GM21576 (cell line): ENCODE measurements around the gene PFN3.
"Not testable (repeated sequence)": the region's sequence is repeated elsewhere in the genome, so short reads cannot be mapped to it uniquely, and the experiment has no call there.

Experiments
- ATAC-seq: cut with Tn5 transposase; IDR thresholded peaks from one replicate; pipeline ENCODE4 v1.9.1; 2021; ENCODE audit warnings: mild to moderate bottlenecking, moderate library complexity; ENCODE audit not compliant: unreplicated experiment

Gene PFN3

DNA sequence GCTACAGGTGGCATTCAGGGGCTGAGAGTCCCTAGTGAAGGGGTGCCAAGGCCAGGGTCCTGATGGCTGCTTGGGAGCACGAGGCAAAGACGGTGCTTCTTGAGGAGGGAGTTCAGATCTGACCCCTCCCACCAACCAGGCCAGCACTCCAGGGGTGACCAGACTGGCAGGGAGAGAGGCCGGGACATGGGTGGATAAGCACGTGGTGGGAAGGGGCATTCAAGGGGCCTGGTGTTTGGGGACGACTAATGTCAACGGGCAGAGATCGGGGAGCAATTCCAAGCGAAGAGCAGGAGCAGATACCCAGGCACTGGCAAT, 38.2 kb downstream of the PFN3 start:
- ATAC-seq, result no peak

DNA sequence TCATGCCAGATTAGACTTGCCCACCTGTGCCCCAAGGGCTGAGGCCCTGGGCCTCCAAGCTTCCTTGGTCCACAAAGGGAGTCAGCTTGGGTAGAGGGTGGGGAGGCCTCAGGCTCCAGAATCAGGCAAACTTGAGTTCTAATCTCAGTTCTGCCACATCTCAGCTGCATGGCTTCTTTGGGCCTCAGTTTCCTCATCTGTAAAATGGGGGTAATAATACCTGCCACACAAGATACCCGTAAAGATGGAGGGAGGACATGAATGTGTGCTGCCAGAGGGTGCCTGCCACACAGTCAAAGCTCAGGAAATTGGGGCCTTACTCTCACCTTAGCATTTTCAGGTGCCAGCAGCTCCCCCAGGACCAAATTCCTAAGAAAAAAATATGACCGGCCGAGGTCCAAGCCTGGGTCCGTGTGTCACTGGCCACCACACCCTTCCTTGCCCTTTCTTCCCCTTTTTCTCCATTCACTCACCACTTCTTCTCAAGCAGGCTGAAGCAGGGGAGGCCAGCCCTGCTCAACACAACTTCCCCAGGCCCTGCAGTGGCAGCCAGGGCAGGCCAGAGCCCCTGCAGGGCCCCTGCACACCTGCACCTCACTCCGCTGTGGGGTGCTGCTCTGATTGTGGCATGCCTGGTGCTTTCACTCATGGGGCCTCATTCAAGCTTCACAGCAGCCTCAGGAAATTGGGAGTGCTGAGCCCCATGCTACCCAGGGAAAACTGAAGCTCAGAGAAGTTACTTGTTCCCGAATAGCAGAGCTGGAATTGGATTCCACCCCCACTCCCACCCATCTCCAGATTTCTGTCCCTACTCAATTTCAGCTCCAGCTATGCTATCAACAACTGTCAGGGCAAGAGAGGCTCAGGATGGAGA, 38.8 kb downstream of the PFN3 start:
- no peak for ATAC-seq

DNA sequence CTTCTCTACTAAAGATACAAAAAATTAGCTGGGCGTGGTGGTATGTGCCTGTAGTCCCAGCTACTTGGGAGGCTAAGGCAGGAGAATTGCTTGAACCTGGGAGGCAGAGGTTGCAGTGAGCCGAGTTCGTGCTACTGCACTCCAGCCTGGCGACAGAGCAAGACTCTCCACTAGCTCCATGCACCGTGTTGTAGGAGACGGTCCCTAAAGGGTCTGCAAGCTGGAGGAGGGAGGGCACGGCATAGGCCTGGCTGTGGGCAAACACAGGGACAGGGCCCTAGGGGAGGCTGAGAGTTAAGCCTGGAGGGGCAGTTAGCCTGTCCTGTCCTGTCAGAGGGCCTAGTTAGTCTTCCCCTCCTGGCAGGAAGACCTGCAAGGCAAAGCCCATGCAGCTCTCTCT, 39.7 kb downstream of the PFN3 start:
- not testable (repeated sequence) for ATAC-seq

DNA sequence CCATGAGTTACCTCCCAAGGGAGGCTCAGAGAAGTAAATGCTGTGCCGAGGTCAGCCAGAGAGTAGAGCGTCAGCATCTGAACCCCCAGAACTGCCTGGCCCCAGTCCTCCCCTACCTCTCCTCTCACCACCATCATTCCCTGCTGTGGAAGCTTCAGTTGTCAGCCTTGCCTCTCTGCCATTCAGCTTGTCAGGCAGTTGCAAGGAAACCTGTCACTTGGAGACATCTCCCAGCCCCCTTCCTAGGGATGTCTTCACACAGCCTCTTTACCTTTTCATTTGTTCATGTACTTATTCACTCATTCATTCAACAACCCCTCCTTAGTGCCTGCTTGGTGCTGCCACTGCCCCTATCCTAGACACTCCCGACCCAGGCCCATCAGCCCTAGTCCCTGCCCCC, 40.6 kb downstream of the PFN3 start:
- no peak for ATAC-seq

DNA sequence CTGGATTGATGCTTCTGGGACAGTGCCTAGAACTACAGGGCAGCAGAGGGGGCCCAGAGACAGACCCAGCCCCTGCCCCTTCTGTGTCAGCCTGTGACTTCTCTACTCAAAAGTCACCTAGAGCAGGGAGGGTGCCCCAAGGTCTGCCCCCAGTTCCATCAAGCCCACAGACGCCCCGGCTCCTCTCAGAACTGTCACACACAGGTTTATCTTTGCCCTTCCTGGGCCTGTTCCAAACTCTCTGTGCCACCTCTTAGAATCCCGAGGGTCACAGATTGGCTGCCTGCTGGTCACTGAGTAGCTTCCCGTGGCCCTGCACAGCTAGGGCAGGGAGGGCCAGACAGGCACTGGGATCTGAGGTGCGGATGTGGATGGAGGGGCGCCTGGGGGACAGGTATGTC, 41.0 kb downstream of the PFN3 start:
- no peak for ATAC-seq

DNA sequence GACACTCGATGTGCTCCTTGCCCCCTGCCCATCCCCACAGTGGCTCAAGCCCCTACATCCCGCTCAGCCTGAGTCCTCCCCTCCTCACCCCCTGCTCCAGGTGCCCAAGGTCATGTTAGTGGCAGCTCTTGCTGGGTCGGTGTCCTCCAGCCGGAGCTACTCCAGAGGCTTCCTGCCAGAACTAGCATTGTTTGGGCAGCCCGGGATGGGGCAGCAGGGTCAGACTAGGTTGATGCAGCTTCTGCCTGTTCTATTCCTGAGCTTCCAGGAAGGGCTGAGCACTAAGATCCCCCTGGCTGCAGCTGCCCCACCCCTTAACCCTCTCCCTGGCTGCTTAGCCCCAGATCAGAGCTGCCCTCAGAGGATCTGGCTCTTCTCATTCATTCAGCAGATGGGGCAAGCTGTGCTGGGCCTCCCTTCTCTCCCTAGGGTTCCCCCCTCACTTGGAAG, 42.1 kb downstream of the PFN3 start:
- ATAC-seq, result peak; percentile 4

DNA sequence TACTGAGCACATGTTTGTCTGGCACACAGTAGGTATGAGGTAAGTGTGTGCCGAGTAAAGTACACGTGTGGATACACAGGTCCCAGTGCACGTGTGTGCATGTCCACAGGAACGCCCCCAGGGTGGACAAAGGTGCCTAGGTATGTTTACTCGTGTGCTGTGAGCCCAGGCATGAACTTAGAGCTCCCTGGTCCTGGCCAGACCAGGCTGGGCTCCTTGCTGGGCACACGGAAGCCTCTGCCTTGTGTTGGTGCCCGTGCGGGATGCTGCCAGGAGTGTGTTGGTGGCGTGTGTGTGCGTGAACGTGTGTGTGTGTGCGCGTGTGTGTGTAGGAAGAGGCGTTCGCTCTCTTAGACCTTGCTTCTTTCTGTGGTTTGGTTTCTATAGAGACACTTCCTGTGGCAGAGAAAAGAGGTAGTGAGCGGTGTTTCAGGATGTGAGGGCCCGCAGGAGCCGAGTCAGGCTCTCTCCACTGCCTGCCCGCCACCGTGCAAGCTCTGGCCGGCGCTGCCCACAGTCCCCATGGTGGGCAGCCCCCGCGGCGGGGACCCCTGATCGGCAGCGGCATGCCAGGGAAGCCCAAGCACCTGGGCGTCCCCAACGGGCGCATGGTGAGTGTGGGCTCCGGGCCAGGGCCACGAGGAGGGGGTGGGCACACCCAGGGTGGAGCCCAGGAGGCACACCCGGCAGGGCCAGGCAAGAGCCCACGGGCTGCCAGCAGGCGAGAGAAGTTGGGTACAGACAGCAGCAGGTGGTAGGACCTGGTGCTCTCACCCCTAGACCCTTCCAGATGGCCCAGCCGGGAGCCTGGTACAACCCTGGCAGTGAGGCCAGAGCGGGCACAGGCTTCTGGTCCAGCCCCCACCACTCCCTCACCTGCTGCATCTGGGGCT, 42.8 kb downstream of the PFN3 start, which contains the start of gene RGS14:
Gene RGS14 (plus strand): TSS at position 466 of the 893 bp plus-strand sequence. CDS start 101 bp downstream, at position 567.
- peak; percentile 83 for ATAC-seq

DNA sequence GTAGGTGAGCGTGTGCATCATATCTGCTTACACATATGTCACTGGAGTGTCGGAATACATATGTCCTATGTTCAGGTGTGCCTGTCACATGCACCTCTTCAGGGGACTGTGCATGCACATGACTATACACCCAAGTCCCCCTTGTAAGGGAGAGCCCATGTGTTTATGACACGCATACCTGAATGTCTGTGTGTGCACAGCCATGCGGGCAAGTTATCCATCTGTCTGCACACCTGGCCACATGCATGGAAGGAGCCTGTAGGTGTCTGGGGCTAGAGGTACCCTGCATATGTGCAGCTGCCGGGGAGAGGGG, 43.4 kb downstream of the PFN3 start:
- ATAC-seq, result no peak

DNA sequence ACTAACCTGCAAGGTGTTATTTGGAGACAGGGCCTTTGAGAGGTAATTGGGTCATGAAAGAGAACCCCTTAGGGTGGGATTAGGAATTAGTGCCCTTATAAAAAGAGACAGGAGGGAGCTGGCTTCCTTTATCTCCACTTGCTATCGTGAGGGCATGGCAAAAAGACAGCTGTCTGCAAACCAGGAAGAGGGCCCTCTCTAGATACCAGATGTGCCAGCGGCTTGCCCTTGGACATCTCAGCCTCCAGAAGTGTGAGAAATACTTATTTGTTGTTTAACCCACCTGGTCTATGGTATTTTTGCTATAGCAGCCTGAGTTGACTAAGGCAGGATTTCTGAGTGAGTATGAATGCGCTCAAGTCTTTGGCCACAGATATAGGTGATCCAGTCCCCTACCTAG, 43.7 kb downstream of the PFN3 start:
- ATAC-seq, result no peak

DNA sequence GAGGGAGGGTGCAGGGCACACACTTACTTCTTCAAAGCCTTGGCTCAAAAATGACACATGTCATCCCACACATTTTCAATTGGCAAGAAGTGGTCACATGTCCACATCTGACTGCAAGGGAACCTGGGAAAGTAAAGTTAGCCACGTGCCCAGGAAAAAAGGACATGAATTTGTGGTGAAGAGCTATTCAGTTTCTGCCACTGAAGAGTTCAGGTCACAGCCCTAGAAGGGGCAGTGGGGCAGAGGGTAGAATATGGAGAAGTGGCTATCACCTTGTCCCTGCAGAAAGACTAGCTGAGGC, 44.6 kb downstream of the PFN3 start:
- no peak for ATAC-seq

DNA sequence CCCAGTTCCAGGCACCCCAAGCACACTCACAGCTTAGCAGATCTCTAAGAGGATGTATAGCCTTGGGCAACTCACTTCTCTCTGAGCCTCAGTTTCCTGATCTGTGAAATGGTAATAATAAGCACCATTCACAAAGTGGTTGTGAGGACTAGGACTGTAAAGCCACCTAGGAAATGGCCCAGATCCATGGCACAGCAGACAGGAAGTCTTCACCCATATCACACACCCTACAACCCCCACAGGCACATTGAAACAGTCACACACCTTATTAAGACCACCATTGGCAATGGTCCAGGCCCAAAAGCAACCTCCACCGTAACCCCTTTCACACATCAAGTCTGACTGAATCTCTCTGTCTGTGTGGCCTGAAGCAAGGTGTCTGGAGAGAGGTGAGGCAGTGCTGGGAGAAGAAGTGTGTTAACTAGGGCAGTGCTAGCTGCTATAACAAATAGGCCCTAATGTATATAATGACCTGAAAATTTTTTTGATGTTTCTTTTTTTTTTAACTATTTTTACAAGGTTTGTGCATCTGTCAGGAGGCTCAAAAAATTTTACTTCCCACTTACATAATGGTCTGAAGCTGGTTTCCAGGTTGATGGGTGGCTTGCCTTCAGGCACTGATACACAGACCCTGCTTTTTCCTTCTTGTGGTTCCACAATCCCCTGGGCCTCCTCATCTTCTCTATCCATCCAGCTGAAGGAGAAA, 45.1 kb downstream of the PFN3 start:
- no peak for ATAC-seq

DNA sequence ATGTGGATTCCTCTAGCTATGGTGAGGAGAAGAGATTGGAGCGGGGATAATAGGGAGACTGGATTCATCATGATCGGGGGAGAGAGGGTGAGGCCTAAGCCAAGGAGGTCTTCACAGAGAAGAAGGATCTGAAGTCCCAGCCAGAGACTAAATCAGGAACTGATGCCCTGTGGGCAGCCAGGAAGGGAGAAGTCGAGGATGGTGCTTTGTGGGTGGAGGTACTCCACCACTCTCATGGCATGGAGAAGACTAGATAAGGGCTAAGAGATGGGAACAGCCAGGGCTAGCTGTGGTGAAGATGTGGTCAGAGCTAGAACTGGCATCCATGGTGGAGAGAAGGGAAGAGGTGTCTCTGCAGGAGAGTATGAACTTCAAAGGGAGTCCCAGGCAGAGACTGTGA, 45.8 kb downstream of the PFN3 start:
- no peak for ATAC-seq

DNA sequence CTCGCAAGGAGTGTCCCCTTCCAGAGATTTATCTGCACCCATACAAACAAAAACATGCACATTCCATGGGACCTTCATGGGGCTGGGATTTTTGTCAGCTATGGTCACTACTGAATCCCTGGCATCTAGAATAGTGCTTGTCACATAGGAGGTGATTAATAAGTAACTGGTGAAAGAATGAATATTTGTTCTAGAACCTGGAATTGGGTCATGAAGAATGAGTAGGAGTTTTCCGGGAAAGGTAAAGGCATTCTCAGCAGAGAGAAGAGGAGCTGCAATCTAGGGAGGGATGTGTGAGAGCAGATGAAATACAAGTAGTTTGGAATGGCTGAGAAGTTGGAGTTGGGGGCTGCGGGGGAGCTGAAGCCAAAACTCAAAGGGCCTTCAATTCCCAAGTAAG, 46.2 kb downstream of the PFN3 start:
- ATAC-seq, result no peak

DNA sequence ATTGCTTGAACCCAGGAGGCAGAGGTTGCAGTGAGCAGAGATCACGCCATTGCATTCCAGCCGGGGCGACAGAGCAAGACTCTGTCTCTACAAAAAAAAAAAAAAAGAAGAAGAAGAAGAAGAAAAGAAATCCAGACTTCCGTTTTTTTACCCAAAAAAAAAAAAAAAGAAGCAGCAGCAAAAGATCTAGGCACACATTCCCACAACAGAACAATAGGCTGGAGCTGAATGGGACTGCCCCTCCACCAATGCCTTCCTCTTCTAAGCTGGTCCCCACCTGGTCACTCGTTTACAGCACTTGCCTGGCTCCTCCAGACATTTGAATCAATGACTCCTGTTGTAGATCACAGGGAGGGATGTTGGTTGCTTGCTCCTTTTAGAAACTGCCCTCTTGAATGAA, 47.4 kb downstream of the PFN3 start:
- no peak for ATAC-seq

DNA sequence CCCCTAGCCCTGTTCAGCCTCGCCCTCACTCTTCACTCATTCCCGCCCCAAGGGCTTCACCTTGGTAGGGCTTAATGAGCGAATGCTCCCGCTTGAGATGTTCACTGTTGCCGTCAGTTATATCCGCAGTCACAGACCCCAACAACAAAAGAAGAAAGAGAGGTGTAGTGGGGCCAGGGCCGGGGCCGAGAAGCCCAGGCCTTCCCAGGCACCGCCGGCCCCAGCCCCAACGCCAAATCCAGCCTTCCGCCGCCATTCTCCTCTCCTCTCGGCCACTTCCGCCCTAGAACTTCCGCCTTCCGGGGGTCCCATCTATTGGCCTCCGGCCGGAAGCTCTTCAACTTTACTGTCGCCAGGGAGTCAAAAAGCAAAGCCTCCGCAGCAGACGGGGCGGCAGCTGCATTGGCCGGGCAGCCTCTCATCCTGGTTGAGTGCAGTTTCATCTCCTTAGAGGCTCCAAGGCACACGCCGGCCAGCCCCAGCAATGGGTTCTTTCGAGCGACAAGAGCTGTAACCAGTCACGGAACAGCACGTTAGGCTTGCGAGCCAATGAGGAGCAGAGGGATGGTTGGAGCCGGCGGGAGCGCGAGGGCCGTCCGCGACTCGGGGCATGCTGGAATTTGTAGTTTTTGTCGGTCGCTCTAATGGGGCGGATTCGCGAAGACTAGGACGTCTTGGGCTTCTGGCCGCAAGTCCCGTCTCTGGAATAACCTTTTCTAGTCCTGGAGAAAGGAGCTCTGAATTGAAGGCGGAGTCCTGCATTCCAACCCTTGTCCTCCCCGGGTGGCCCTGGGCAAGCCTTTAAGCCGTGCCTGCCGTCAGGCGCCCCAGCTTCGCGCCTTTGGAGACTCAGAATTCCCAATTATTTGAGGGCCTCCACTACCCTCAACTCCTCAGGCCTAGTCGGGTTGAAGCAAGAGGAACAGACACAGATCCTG, 48.8 kb downstream of the PFN3 start, which contains the start of gene LMAN2:
Gene LMAN2 (minus strand): TSS at position 277 of the 938 bp plus-strand sequence. CDS start 21 bp downstream, at position 256.
- ATAC-seq, result peak; percentile 93

DNA sequence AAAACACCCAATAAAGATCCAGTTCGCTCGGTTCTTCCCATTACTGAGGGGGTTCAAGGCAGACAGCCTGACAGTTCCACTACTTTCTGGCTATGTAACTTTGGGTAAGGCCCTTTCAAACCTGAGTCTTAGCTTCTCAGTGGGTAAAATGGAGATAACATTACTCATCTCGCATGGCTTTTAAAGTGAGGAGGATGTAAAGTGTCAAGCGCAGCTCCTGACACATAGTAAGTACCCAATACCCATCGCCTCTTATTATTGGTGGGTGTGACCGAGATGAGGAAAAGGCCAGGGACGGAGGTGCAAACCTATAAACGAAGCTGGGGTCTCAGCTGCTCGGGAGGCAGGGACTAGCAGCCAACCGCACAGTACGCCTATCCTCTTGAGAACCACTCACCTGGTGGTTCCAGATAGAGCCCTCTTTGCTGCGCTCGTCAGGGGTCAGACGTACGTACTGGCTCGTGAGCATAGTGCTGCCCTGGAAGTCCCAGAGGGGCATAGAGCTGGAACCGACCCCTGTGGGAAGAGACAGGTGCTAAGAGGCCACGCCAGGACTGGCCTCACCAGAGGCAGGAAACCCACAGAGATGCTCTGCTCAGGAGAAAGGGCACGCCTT, 49.6 kb downstream of the PFN3 start:
- ATAC-seq, result peak; percentile 9
